SW480 (cell line): ENCODE measurements around the gene PTGS2.

Experiments used
- DNase-seq: peaks from one replicate; pipeline ENCODE4 v3.0.0-alpha.2; 2016; ENCODE audit warnings: low spot score

PTGS2 gene

GRCh38 chr1:186680245-186681061 is at the start of gene PTGS2:
Gene PTGS2 (minus strand): TSS chr1:186680423. CDS start chr1:186680290, 133 bp downstream.
- peak; percentile 79 for DNase-seq

DNA sequence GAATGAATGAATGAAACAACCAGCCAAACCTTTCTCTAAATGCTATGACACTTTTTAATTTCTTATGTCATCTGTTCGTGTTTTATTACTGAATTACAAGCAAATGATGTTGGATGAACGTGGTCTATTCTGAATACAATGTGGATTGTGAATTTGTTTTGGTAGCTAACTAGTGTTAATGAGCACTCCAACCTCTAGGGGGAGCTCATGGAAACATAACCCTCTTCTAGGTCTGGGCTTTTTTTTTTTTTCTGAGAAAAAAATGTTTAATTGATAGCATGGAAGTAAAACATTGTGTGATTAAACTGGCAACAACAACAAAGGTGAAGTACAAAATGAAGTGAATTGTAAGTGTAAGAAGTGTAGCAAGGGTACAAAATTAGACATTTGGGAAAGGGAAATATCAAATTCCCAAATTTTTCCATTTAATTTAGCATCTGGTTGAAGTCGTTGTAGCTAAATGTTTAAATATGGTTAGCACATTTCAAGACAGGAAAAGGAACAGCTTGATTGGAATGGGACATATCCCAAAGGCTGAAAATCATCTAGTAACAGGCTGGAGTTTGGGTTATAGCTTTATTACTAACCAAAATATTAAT is 42.6 kb upstream of the PTGS2 start:
- DNase-seq: peak; percentile 11

GRCh38 chr1:186717286-186717685 is 37.1 kb upstream of the PTGS2 start:
- DNase-seq: no peak

GRCh38 chr1:186715887-186716809 is 35.9 kb upstream of the PTGS2 start:
- no peak for DNase-seq

DNA sequence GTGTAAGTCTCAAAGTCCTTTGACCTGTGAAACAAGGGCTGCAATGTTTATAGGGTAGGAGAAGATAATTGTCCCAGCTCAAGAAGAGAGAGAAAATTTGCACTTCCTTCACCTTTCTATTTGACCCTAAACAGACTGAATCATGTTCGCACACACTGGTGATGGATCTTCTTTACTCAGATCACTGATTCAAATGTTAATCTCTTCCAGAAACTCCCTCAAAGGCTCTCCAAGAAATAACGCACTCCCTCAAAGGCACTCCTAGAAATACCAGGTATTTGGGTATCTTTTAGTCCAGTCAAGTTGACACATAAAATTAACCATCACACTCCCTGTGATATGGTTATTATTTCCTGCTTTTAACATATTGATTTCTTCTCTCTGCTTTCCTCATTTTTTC is 30.5 kb upstream of the PTGS2 start:
- no peak for DNase-seq

GRCh38 chr1:186708694-186709097 is 28.5 kb upstream of the PTGS2 start:
- DNase-seq: no peak

- no peak for DNase-seq
Measured at GRCh38 chr1:186703209-186703766, 23.1 kb upstream of the PTGS2 start.

DNA sequence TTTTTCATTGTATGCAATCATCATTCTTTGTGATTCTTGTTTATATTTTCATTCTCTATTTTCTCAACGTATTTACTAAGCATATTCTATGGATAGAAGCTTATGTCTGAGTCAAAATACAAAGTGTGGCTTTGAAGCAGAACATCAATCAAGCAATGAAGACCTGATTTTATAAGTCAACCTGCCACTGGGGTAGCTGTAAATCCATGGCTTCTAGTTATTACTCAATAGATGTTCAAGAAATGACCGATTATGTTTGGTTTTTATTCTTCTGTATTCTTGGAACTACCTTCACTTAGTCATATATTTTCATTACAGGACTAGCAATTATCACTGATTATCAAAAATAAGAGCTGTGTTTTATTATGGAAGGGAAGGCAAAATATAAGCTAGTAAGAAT is 20.5 kb upstream of the PTGS2 start:
- no peak for DNase-seq

- DNase-seq: no peak
Measured at GRCh38 chr1:186699519-186699918, 19.3 kb upstream of the PTGS2 start.

DNA sequence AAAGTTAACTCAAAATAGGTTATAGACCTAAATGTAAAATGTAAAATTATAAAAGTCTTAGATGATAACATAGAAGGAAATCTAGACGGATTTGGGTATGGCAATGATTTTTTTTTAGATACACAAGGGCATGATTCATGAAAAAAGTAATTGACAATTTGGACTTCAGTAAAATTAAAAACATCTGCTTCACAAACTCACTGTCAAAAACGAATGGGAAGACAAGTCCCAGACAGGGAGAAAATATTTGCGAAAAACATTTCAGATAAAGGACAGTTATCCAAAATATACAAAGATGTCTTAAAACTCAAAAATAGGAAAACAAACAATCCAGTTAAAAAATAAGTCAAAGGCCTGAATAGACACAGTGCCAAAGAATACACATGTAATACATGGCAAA is 9.7 kb upstream of the PTGS2 start:
- DNase-seq: no peak

DNA sequence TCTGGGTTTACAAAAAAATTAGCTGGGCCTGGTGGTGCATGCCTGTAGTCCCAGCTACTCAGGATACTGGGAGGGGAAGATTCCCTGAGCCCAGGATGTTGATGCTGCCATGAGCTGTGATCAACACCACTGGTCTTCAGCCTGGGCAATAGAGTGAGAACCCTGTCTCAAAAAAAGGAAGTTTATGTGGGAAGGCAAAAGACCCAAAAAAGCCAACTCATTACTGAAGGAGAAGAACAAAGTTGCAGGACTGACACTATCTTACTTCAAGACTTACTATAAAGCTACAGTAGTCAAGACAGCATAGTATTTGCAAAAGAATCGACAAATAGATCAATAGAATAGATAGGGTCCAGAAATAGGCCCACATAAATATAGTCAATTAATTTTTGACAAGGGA is 9.2 kb upstream of the PTGS2 start:
- no peak for DNase-seq

DNA sequence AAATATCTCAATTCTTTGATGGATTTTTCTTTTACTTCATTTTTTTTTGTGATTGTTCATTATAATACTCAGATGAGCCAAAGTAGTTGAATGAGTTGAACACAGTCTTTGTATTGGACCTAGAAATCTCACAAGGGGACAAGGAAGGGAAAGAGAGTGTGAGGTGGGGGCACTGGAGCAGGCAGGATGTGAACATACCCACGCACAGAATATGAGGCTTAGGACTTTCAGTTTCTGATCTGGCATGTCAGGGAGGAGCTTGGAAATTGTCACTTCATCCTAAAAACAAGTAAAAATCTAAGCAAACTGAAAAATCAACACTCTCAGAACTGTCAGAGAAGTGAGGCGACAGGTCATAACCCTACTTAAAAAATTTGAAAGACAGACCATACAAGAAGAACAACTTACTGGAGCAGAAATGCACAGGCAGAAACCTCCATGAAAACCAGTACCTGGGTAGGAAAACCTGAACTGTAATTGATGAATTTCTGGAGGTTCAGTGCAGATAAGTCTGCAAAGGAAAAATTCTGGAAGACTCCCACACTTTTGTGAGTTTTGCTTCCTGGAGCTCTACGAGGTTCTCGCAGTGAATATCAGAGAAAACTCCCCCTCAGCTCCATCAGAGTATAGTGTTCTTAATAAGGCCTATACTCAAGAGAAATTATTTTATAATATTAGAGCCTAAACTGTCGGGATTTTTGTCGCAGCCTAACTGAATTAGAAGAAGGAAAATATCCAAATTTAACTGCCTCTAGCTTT is 3.6 kb upstream of the PTGS2 start:
- no peak for DNase-seq

DNA sequence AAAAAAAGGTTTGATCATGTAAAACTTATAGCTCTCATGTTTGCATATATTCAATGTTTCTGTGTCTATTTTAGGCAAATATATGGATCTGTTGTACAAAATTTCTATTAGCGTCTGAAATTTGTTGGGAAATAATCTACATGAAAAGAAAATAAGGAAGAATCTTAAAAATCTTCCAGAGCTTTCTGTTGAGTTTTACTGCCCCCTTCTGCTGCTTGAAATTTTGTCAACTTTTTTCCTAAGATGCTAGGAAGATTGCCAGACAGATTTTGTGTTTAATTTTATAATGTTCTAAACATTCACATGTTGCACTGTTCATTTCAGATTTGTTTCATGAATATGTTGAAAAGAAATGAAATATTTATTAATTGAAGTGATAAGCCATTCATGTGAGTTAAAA is 2.5 kb upstream of the PTGS2 start:
- DNase-seq: no peak

GRCh38 chr1:186681801-186682200 is 1.6 kb upstream of the PTGS2 start:
- no peak for DNase-seq

DNA sequence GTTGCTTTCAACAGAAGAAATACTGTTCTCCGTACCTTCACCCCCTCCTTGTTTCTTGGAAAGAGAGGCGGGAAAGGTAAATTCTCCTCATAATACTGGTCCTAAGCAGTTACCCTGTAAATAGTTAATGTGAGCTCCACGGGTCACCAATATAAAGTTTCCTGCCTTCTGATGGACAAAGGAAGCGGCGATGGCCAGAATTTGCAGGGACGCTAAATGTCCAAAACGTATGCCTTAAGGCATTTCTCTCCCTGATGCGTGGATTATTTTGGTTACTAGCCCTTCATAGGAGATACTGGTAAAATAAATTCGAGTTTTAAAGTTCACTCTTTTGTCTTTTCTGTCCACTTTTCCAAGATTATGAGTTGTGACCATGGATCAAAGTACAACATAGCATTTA is 898 bp upstream of the PTGS2 start:
- DNase-seq: no peak

- no peak for DNase-seq
Measured at GRCh38 chr1:186679924-186680244, 339 bp downstream of the PTGS2 start.

GRCh38 chr1:186678155-186678554 is 2.1 kb downstream of the PTGS2 start:
- no peak for DNase-seq

DNA sequence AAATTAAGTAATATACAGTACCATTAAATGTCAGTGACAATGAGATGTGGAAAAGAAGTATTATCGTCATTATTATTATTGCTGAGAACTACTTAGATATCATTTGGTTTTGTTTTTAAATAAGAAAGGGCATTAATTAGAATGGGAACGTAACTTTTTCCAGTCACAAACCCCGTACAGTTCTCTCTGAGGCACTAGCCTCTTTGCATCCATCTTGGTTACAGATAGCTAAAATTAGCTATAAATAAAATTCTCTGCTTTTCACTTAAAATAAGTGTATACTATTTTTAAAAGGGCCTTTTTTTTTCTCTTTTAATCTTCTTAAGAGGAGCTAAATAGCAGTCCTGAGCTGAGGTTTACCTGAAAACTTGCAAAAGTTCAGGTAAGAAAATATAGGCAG is 7.6 kb downstream of the PTGS2 start:
- no peak for DNase-seq

DNA sequence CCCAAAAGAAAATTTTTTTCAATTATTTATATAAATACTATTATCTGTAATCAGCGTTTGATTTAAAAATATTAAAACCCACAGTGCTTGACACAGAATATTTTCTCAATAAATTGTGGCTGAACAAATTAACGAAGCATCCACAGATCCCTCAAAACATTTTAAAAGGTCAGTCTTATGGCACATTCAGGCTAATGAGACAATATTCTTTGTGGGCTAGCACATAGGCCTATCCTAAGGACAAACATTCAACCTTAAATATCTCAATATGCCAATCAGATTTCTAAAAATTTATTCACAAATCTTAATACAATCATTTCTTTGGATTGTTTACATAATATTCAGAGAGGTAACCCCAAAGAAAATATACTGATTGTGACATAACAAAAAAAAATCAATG is 8.1 kb downstream of the PTGS2 start:
- DNase-seq: no peak

- no peak for DNase-seq
Measured at GRCh38 chr1:186671136-186671825, 8.9 kb downstream of the PTGS2 start.
